Effector CD4-positive, alpha-beta T cell (primary cell): ENCODE measurements around the gene CD244. TPM values are rescaled to one million over a fixed set of nuclear protein-coding genes. Genes with fewer than 3 reads are reported as not detected.
"Not testable (repeated sequence)": the region's sequence is repeated elsewhere in the genome, so short reads cannot be mapped to it uniquely, and the experiment has no call there.

Source experiments
- DNase-seq: peaks from one replicate; pipeline ENCODE4 v3.0.0-alpha.2; 2020
- total RNA-seq: gene quantifications from one replicate; lab custom pipeline; 2026; lab: John Stamatoyannopoulos, UW

CD244 gene, protein sequence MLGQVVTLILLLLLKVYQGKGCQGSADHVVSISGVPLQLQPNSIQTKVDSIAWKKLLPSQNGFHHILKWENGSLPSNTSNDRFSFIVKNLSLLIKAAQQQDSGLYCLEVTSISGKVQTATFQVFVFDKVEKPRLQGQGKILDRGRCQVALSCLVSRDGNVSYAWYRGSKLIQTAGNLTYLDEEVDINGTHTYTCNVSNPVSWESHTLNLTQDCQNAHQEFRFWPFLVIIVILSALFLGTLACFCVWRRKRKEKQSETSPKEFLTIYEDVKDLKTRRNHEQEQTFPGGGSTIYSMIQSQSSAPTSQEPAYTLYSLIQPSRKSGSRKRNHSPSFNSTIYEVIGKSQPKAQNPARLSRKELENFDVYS
- total RNA-seq = not detected

DNA sequence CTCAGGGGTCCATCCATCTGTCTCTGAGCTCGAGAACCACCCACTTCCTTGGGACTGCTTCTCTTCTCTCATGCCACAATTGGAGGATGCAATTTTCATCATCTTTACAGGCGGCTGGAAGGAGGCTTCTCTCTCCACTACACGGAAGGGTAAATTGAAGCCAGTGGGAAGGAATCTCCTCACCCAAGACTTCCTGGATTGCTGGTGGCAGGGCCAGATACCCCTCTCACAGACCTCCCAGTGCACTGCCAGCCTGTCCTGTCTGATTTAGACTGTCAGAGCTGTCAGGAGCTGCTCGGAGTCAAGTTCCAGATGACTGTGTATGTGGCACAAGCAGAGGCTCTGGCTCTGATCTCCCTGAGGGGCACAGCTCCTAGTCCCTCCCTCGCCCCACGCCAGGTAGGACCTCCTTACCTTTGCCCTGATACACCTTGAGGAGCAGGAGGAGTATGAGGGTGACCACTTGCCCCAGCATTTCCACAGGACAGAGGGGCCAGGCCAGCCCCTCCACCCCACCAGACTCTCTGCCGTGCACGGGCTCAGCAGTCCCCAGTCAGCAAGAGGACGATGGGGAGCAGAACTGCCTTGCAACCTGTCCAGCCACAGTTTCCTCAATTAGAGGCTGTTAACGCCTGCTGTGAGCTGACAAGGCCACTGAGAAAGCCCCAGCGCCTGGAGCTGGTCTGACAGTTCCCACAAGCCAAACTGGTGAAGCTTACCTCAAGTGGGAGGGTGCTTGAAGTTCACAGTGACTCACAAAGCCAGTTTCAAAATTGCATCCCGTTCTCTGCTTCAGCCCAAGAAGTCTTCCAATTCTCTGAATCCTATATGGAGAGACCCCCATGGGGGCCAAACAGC, at the start of gene CD244:
Gene CD244, minus strand, starts transcription at position 685 of the 858 bp plus-strand sequence. Its CDS starts 210 bp downstream, at position 475.
- DNase-seq = no peak

- no peak for DNase-seq
These were observed 49.2 kb upstream of the CD244 start for GRCh38 chr1:160911925-160912324.

GRCh38 chr1:160911441-160911840, 48.8 kb upstream of the CD244 start:
- no peak for DNase-seq

GRCh38 chr1:160910170-160910750, 47.6 kb upstream of the CD244 start:
- DNase-seq = no peak

DNA sequence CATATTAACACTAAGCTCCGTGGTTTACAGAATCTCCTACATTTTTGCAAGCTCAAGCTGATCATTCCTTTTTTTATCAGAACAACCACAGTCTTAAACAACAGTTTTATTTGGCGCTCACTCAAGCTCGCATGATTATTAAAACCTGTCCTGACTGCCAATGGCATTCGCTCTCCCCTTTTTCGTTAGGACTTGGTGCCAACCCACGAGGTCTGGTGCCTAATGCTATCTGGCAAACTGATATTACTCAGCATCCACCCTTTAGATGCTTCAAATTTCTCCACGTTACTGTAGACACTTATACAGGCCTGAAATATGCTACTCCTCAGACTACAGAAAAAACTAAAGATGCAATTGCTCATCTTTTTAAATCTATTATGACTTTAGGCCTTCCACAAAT, 45.3 kb upstream of the CD244 start:
- no peak for DNase-seq

- no peak for DNase-seq
These were observed 42.9 kb upstream of the CD244 start for GRCh38 chr1:160905617-160905989.

- DNase-seq = no peak
These were observed 42.3 kb upstream of the CD244 start for GRCh38 chr1:160904783-160905616.

GRCh38 chr1:160902251-160902650, 39.6 kb upstream of the CD244 start:
- not testable (repeated sequence) for DNase-seq

DNA sequence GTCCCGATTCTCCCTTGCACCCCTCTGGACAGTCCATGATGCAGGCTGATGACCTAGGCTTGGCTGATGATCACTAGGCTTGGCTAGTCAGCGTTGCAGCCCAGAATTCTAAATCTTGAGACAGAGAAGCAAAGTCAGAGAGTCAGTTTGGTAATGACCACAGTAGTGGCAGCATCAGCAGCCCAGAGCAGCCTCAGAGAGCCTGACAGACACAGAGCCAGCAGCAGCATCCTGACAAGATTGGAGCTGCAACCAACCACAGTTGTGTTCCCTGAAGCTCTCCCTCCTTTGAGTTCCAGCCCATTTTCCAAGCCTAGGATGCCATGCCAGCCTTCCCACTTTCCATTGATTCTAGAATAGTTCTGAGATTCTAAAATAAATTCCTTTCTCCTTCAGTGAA, 39.1 kb upstream of the CD244 start:
- no peak for DNase-seq

DNA sequence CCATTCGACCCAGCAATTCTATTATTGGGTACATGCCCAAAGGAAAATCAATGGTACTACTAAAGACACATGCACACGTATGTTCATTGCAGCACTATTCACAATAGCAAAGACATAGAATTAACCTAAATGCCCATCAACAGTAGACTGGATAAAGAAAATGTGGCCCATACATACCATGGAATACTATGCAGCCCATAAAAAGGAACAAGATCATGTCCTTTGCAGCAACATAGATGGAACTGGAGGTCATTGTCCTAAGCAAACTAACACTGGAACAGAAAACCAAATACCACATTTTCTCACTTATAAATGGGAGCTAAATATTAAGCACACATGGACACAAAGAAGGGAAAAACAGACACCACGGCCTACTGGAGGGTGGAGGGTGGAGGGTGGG, 38.0 kb upstream of the CD244 start:
- not testable (repeated sequence) for DNase-seq

- DNase-seq = not testable (repeated sequence)
These were observed 31.9 kb upstream of the CD244 start for GRCh38 chr1:160894368-160895135.

- DNase-seq = no peak
These were observed 28.8 kb upstream of the CD244 start for GRCh38 chr1:160891474-160891873.

- DNase-seq = no peak
These were observed 26.2 kb upstream of the CD244 start for GRCh38 chr1:160888926-160889325.

GRCh38 chr1:160887071-160887470, 24.4 kb upstream of the CD244 start:
- DNase-seq = no peak

- no peak for DNase-seq
These were observed 22.4 kb upstream of the CD244 start, which contains the start of gene ITLN1 for GRCh38 chr1:160885042-160885441. Gene ITLN1 (minus strand): TSS chr1:160885180. CDS start chr1:160884877, 303 bp downstream.

GRCh38 chr1:160884579-160884978, 21.9 kb upstream of the CD244 start:
- DNase-seq = no peak

- no peak for DNase-seq
These were observed 21.2 kb upstream of the CD244 start for GRCh38 chr1:160883581-160884513.

DNA sequence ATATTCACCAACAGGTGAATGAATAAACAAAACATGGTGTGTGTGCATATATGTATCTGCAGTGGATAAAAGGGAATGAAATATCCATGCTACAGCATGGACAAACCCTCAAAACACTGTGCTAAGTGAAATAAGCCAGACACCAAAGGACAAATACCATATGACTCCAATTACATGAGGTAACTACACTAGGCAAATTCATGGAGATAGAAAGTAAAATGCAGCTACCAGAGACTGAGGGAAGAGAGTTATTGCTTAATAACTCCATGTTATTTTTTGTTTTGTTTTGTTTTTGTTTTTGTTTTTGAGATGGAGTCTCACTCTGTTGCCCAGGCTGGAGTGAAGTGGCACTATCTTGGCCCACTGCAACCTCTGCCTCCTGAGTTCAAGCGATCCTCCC, 19.9 kb upstream of the CD244 start:
- no peak for DNase-seq

GRCh38 chr1:160881264-160881663, 18.6 kb upstream of the CD244 start:
- not testable (repeated sequence) for DNase-seq

DNA sequence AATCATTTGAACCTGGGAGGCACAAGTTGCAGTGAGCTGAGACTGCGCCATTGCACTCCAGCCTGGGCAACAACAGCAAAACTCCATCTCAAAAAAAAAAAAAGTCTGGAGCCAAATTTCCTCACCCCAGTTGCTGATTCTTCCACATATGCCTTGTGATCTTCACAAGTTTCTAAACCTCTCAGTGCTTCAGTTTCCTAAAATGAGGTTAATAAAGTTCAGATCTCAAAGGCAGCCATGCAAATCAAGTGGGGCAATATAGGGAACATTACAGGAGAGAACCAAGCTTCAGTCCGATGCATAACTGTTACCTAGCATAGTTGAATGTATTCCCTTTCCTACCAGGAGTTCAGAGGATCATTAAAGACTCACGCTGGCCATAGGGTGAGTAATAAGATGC, 17.5 kb upstream of the CD244 start:
- no peak for DNase-seq

DNA sequence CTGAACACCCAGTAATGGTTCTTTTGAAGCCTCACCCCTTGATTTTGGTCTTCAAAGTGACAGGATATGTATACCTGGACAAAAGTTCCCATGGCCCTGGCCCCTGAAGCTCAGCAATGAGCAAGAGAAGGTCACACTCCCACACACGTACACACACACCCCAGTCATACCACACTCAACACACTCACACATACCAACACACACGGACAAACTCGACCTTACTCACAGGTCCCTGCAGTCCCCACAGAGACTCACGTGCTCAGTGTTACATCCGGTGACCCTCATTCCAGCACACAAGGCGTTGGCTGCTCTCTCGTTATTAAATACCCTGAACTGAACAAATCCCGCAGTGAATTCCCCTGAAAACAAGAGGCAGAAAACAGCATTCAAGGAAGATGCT, 16.4 kb upstream of the CD244 start:
- no peak for DNase-seq
